DND-41 (cell line): Measurements from ENCODE around the gene OR10R2.

Source experiments
- EZH2 ChIP-seq: IDR thresholded peaks from 3 replicates; pipeline ENCODE4 v1.6.1; 2012; ENCODE audit warnings: borderline replicate concordance, low read depth, mild to moderate bottlenecking, moderate library complexity, low read length, inconsistent platforms; ENCODE audit not compliant: severe bottlenecking
- TF ChIP-seq, protein P1 (sequence below): IDR thresholded peaks from 2 replicates; pipeline ENCODE4 v1.5.1; 2012; ENCODE audit warnings: borderline replicate concordance, low read length, moderate library complexity, mild to moderate bottlenecking; ENCODE audit not compliant: poor library complexity, severe bottlenecking; ENCODE audit errors: extremely low read depth

- TF ChIP-seq, protein P1, sequence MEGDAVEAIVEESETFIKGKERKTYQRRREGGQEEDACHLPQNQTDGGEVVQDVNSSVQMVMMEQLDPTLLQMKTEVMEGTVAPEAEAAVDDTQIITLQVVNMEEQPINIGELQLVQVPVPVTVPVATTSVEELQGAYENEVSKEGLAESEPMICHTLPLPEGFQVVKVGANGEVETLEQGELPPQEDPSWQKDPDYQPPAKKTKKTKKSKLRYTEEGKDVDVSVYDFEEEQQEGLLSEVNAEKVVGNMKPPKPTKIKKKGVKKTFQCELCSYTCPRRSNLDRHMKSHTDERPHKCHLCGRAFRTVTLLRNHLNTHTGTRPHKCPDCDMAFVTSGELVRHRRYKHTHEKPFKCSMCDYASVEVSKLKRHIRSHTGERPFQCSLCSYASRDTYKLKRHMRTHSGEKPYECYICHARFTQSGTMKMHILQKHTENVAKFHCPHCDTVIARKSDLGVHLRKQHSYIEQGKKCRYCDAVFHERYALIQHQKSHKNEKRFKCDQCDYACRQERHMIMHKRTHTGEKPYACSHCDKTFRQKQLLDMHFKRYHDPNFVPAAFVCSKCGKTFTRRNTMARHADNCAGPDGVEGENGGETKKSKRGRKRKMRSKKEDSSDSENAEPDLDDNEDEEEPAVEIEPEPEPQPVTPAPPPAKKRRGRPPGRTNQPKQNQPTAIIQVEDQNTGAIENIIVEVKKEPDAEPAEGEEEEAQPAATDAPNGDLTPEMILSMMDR, result no peak
- no peak for TF ChIP-seq EZH2
Measured at GRCh38 chr1:158509471-158510156, 37.6 kb downstream of the OR10R2 start.
